K562 (cell line): ENCODE measurements around the gene FAM53A.

Source experiments
- GTF2A2 ChIP-seq: IDR thresholded peaks from 2 replicates; pipeline ENCODE4 v1.6.1; 2016; ENCODE audit warnings: mild to moderate bottlenecking, missing genetic modification characterization, missing compliant biosample characterization
- POLR2A ChIP-seq: fragments of 450-650 bp; conservative IDR thresholded peaks from 2 replicates; pipeline ENCODE4 v1.6.1; 2016
- POLR2AphosphoS5 ChIP-seq: IDR thresholded peaks from 2 replicates; pipeline ENCODE4 v1.6.1; 2011; ENCODE audit warnings: mild to moderate bottlenecking, low read depth, low read length, moderate library complexity; ENCODE audit not compliant: control insufficient read depth, insufficient read depth
- SMC3 ChIP-seq: conservative IDR thresholded peaks from 2 replicates; pipeline ENCODE4 v1.6.1; 2011; ENCODE audit warnings: low read depth, low read length, improper control_type of control experiment; ENCODE audit not compliant: insufficient read depth
- ZNF551 ChIP-seq: fragments of 250-450 bp; sonication (Bioruptor Pico); IDR thresholded peaks from 2 replicates; pipeline ENCODE4 v1.5.0; 2021; ENCODE audit warnings: mild to moderate bottlenecking, moderate library complexity
- TF ChIP-seq, protein P1 (sequence below): fragments of 450-650 bp; IDR thresholded peaks from 2 replicates; pipeline ENCODE4 v1.7.1; 2018; ENCODE audit warnings: mild to moderate bottlenecking, low read depth; ENCODE audit not compliant: partially characterized antibody

DNA sequence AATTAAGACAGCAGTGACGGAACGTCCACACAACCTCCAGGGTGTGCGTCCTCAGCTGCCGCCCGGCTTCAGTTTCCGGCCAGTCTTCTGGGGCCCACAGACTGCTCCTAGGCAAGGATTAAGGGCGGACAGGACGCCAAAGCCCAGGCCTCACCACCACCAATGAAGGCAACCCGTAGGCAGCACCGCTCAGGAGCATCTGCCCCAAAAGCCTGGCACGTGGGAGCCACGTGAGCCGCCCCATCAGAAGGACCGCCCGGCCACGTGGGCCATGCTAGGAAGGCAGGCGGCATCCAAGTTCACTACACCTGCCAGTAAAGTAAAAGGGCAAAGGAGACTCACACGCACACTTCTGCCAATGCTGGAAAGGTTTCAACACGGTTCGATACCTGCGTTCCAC, 14.3 kb downstream of the FAM53A start:
- TF ChIP-seq, protein P1, sequence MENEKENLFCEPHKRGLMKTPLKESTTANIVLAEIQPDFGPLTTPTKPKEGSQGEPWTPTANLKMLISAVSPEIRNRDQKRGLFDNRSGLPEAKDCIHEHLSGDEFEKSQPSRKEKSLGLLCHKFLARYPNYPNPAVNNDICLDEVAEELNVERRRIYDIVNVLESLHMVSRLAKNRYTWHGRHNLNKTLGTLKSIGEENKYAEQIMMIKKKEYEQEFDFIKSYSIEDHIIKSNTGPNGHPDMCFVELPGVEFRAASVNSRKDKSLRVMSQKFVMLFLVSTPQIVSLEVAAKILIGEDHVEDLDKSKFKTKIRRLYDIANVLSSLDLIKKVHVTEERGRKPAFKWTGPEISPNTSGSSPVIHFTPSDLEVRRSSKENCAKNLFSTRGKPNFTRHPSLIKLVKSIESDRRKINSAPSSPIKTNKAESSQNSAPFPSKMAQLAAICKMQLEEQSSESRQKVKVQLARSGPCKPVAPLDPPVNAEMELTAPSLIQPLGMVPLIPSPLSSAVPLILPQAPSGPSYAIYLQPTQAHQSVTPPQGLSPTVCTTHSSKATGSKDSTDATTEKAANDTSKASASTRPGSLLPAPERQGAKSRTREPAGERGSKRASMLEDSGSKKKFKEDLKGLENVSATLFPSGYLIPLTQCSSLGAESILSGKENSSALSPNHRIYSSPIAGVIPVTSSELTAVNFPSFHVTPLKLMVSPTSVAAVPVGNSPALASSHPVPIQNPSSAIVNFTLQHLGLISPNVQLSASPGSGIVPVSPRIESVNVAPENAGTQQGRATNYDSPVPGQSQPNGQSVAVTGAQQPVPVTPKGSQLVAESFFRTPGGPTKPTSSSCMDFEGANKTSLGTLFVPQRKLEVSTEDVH: no peak
- TF ChIP-seq POLR2A (no peak), ZNF551 (no peak), GTF2A2 (tag) (no peak), POLR2AphosphoS5 (no peak), SMC3 (no peak)
